ENCODE measurements around the gene TBC1D5. TPM values are rescaled to one million over a fixed set of nuclear protein-coding genes. Genes with fewer than 3 reads are reported as not detected.
"Not testable (repeated sequence)": the region's sequence is repeated elsewhere in the genome, so short reads cannot be mapped to it uniquely, and the experiment has no call there.

Gene TBC1D5
- total and polyA plus RNA-seq, 12 donors = 6.7 to 35.6 (median 30.5) TPM

DNA sequence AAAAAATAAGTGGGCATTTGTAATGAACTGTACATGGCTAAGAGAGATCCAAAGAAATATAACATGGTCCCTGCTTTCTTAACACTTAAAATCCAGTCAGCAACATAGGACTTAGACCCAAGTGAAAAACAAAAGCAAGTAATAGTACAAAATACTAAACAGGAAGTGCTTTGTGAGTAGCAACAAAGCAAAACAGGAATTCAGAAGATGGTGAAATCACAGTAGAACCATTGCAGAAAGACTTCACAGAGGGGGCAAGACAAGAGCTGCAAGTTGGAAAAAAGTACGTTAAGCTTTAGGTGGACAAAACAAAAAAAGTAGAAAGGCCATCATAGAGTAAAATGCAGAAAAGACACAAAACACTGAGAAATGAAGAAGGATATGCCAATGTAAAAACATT, 116.0 kb downstream of the TBC1D5 start:
- 79 to 95% methylated on average over 1 of the region's 1 CpG for WGBS, 2 donors
- H3K4me3 ChIP-seq = peak overlapping the region in 1 of 10 donors; percentile 23
- DNase-seq (no peak), ATAC-seq (no peak)
- H3K36me3 ChIP-seq = peaks cover 0 to 10% (median 0%) of the 10 kb centered on the region in 9 donors
- TF ChIP-seq, protein P1, sequence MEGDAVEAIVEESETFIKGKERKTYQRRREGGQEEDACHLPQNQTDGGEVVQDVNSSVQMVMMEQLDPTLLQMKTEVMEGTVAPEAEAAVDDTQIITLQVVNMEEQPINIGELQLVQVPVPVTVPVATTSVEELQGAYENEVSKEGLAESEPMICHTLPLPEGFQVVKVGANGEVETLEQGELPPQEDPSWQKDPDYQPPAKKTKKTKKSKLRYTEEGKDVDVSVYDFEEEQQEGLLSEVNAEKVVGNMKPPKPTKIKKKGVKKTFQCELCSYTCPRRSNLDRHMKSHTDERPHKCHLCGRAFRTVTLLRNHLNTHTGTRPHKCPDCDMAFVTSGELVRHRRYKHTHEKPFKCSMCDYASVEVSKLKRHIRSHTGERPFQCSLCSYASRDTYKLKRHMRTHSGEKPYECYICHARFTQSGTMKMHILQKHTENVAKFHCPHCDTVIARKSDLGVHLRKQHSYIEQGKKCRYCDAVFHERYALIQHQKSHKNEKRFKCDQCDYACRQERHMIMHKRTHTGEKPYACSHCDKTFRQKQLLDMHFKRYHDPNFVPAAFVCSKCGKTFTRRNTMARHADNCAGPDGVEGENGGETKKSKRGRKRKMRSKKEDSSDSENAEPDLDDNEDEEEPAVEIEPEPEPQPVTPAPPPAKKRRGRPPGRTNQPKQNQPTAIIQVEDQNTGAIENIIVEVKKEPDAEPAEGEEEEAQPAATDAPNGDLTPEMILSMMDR (IDR thresholded peaks at IDR 0.05) = no peak
- intact Hi-C loops (cut with DNase I) = no loop called here
- peak overlapping the region in 2 of 10 donors; percentile 17 to 71 for H3K27ac ChIP-seq
- no peaks in the 10 kb centered on the region for H3K27me3 ChIP-seq
- peaks cover 0 to 32% (median 0%) of the 10 kb centered on the region in 9 donors for H3K4me1 ChIP-seq
- H3K9me3 ChIP-seq = no peaks in the 10 kb centered on the region

DNA sequence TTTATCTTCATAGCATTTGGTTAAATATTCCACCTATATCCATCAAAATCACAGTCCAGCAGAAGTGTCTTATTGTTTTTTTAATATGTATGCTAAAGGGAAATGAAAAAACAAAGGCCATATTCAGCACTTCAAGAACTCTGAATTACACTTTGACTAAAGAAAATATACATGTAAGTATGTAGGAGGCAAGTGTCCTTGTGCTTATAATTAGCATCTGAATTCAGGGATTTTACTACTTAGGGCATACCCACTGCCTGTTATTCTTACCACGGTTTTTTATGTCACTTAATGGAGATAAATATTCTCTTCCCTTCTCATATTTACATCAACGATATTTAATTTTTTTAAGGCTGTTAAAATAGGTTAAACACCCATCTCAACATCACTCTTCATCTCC, 117.3 kb downstream of the TBC1D5 start:
- H3K27me3 ChIP-seq = no peaks in the 10 kb centered on the region
- WGBS, 2 donors = 54 to 72% methylated on average over 2 of the region's 2 CpGs
- H3K4me3 ChIP-seq = no peak overlapping the region
- ATAC-seq (no peak), DNase-seq (no peak)
- H3K9me3 ChIP-seq = no peaks in the 10 kb centered on the region
- no peak overlapping the region for H3K27ac ChIP-seq
- H3K36me3 ChIP-seq = peaks cover 0 to 15% (median 0%) of the 10 kb centered on the region in 9 donors
- intact Hi-C loops (cut with DNase I) = no loop called here
- peaks cover 0 to 28% (median 0%) of the 10 kb centered on the region in 9 donors for H3K4me1 ChIP-seq
- TF ChIP-seq, protein P1 (IDR thresholded peaks at IDR 0.05) = no peak

DNA sequence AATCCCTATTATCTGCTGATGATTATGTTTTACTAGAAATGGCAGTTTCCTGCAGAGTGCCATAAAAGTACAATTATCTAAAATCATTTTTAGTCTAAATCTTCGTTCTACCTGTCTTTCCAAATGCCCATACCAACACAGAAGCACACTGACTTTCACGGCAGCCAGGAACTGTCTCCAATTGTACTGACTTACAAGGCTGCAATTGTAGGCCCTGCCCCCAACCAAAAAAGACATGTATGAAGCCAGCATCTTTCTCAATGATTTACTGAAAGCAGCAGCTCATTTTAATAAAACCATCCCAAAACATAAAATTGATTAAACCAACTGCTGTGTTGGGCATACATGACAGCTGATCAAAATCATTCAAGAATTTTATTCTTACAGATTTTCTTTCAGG, 119.0 kb downstream of the TBC1D5 start:
- WGBS, 2 donors = 95 to 97% methylated on average over 2 of the region's 2 CpGs
- Histone ChIP-seq H3K27ac (no peak overlapping the region), H3K27me3 (no peaks in the 10 kb centered on the region), H3K36me3 (peaks cover 0 to 20% (median 4%) of the 10 kb centered on the region in 9 donors), H3K4me1 (peaks cover 0 to 18% (median 0%) of the 10 kb centered on the region in 9 donors), H3K9me3 (no peaks in the 10 kb centered on the region), H3K4me3 (no peak overlapping the region)
- intact Hi-C loops (cut with DNase I) = no loop called here
- TF ChIP-seq, protein P1 (IDR thresholded peaks at IDR 0.05) = no peak
- DNase-seq (no peak), ATAC-seq (no peak)

DNA sequence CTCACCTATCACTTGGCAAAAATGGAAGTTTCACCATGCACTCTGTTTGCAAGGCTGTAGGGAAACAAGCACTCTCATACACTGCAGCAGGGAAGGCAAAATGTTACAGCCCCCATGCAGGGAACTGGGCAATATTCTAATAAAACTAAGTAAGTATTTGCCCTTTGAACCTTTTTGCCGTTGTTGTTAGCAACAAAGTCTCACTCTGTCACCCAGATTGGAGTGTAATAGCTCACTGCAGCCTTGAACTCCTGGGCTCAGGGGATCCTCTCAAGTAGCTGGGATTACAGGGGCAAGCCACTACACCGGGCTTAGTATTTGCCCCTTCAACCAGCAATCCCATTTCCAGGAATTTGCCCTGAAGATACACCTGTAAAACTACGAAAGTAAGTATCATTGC, 122.5 kb downstream of the TBC1D5 start:
- 94 to 96% methylated on average over 3 of the region's 3 CpGs for WGBS, 2 donors
- TF ChIP-seq, protein P1 (IDR thresholded peaks at IDR 0.05) = no peak

DNA sequence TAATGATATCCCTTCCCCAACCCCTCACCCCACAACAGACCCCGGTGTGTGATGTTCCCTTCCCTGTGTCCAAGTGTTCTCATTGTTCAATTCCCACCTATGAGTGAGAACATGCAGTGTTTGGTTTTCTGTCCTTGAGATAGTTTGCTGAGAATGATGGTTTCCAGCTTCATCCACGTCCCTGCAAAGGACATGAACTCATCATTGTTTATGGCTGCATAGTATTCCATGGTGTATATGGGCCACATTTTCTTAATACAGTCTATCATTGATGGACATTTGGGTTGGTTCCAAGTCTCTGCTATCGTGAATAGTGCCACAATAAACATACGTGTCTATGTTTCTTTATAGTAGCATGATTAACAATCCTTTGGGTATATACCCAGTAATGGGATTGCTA, 129.4 kb downstream of the TBC1D5 start:
- Histone ChIP-seq H3K9me3 (peaks cover 0 to 23% (median 0%) of the 10 kb centered on the region in 11 donors), H3K36me3 (peaks cover 0 to 10% (median 3%) of the 10 kb centered on the region in 9 donors)
- not testable (repeated sequence) for H3K4me1 ChIP-seq, ATAC-seq, H3K27ac ChIP-seq, H3K27me3 ChIP-seq, H3K4me3 ChIP-seq, DNase-seq
- WGBS, 2 donors = 93% methylated on average over 4 of the region's 4 CpGs
- intact Hi-C loops (cut with DNase I) = loop anchor here in 1 of 10 donors (10.0 kb wide), 1 partner anchor 368 kb away; no protein-coding TSS in a partner anchor

More for the DNA sequence above, 122.5 kb downstream of the TBC1D5 start:
- H3K4me3 ChIP-seq = no peak overlapping the region
- no peaks in the 10 kb centered on the region for H3K4me1 ChIP-seq
- no peaks in the 10 kb centered on the region for H3K27me3 ChIP-seq
- intact Hi-C loops (cut with DNase I) = loop anchor here in 1 of 10 donors (10.0 kb wide), 1 partner anchor 375 kb away; no protein-coding TSS in a partner anchor
- no peak for ATAC-seq
- DNase-seq = no peak
- peaks cover 0 to 2% (median 0%) of the 10 kb centered on the region in 11 donors for H3K9me3 ChIP-seq
- H3K36me3 ChIP-seq = peaks cover 0 to 32% (median 11%) of the 10 kb centered on the region in 9 donors
- H3K27ac ChIP-seq = no peak overlapping the region
